Ovary (tissue), 3 donors: ENCODE measurements around the gene PDE3A.

Experiments used
- EP300 ChIP-seq: sonication (generic); formaldehyde crosslinking; IDR thresholded peaks from one replicate; pipeline ENCODE4 v1.6.1; 2017; ENCODE audit warnings: antibody characterized with exemption
- POLR2A ChIP-seq: fragments of 450-650 bp; IDR thresholded peaks from one replicate; pipeline ENCODE4 v1.6.1; 2017; ENCODE audit warnings: antibody characterized with exemption, mild to moderate bottlenecking, moderate library complexity
- TF ChIP-seq, protein P1 (sequence below), 3 donors: fragments of 450-650 bp in 2 of 3; fragments of 200-600 bp in 1 of 3; IDR thresholded peaks; one replicate each; pipeline versions ENCODE4 v1.5.1 to v1.8.0; 2016 to 2022; ENCODE audit warnings: antibody characterized with exemption in 3 of 3, mild to moderate bottlenecking in 1 of 3
- donor health status: DM: no; HTN: no; CAD: no.

DNA sequence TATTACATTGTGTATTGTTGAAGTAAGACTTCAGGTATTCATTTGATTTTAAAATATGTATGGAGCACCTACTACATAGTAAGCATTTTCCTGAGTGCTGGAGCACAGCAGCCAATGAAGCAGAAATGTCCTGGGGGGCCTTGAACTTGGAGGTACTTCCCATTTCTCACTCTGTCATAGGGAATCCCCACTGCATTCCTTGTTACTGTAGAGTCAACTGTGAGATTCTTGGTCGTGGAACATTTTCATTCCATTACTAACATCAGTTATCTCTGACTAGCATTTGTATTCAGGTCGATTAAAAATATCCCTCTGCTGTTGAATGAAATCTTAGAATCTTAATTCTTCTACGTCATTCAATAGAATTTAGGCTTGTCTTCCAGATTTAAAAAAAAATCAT, 66.7 kb downstream of the PDE3A start:
- TF ChIP-seq, protein P1, sequence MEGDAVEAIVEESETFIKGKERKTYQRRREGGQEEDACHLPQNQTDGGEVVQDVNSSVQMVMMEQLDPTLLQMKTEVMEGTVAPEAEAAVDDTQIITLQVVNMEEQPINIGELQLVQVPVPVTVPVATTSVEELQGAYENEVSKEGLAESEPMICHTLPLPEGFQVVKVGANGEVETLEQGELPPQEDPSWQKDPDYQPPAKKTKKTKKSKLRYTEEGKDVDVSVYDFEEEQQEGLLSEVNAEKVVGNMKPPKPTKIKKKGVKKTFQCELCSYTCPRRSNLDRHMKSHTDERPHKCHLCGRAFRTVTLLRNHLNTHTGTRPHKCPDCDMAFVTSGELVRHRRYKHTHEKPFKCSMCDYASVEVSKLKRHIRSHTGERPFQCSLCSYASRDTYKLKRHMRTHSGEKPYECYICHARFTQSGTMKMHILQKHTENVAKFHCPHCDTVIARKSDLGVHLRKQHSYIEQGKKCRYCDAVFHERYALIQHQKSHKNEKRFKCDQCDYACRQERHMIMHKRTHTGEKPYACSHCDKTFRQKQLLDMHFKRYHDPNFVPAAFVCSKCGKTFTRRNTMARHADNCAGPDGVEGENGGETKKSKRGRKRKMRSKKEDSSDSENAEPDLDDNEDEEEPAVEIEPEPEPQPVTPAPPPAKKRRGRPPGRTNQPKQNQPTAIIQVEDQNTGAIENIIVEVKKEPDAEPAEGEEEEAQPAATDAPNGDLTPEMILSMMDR (IDR thresholded peaks at IDR 0.05) = no peak
- TF ChIP-seq POLR2A = no peak
- TF ChIP-seq EP300 = no peak
